HuH-7.5 (cell line): Measurements from ENCODE around the gene RNF113A.
A peak's percentile ranks its signal among the peaks of the same experiment; 100 is the strongest.
"Not testable (repeated sequence)": the region's sequence is repeated elsewhere in the genome, so short reads cannot be mapped to it uniquely, and the experiment has no call there.

Source experiments
- DNase-seq: peaks from one replicate; pipeline ENCODE4 v3.0.0; 2011; ENCODE audit warnings: low spot score

RNF113A gene

GRCh38 chrX:119871599-119872395 lies at the start of gene RNF113A, which contains the start of gene NDUFA1:
TSS of gene RNF113A (minus strand) at chrX:119871733. CDS start at chrX:119871613, 120 bp downstream.
TSS of gene NDUFA1 (plus strand) at chrX:119871832. CDS start at chrX:119871912, 80 bp downstream.
- DNase-seq: no peak

- no peak for DNase-seq
These were observed 48.5 kb upstream of the RNF113A start for GRCh38 chrX:119919835-119920585.

GRCh38 chrX:119917877-119918276 lies 46.3 kb upstream of the RNF113A start:
- DNase-seq: no peak

- no peak for DNase-seq
These were observed 44.8 kb upstream of the RNF113A start for GRCh38 chrX:119916310-119916709.

GRCh38 chrX:119900976-119901375 lies 29.4 kb upstream of the RNF113A start:
- DNase-seq: no peak

GRCh38 chrX:119899125-119899524 lies 27.6 kb upstream of the RNF113A start:
- no peak for DNase-seq

GRCh38 chrX:119895843-119896326 lies 24.4 kb upstream of the RNF113A start, which contains the start of gene AKAP14:
TSS of gene AKAP14 (plus strand) at chrX:119895893. CDS start at chrX:119903224, 7,331 bp downstream.
- no peak for DNase-seq

- DNase-seq: not testable (repeated sequence)
These were observed 20.6 kb upstream of the RNF113A start for GRCh38 chrX:119891961-119892692.

GRCh38 chrX:119890626-119891025 lies 19.1 kb upstream of the RNF113A start:
- not testable (repeated sequence) for DNase-seq

- DNase-seq: no peak
These were observed 16.3 kb upstream of the RNF113A start for GRCh38 chrX:119887721-119888425.

- no peak for DNase-seq
These were observed 14.3 kb upstream of the RNF113A start for GRCh38 chrX:119885554-119886428.

GRCh38 chrX:119880552-119881437 lies 9.3 kb upstream of the RNF113A start:
- DNase-seq: peak; percentile 42

GRCh38 chrX:119880076-119880475 lies 8.5 kb upstream of the RNF113A start:
- no peak for DNase-seq

- DNase-seq: no peak
These were observed 7.2 kb upstream of the RNF113A start for GRCh38 chrX:119878740-119879139.

GRCh38 chrX:119871245-119871598 lies 311 bp downstream of the RNF113A start:
- DNase-seq: no peak

GRCh38 chrX:119870626-119871131 lies 854 bp downstream of the RNF113A start:
- DNase-seq: no peak

GRCh38 chrX:119853444-119853843 lies 18.1 kb downstream of the RNF113A start:
- no peak for DNase-seq

GRCh38 chrX:119852382-119853353 lies 18.9 kb downstream of the RNF113A start, which contains the start of gene UPF3B:
TSS of gene UPF3B (minus strand) at chrX:119852963. CDS start at chrX:119852928, 35 bp downstream.
- DNase-seq: peak; percentile 65
